ENCODE measurements around the gene PIEZO2. TPM values are rescaled to one million over a fixed set of nuclear protein-coding genes. Genes with fewer than 3 reads are reported as not detected.

Gene PIEZO2
- total RNA-seq, 1 donor from 2014 or later, result 134 TPM

DNA sequence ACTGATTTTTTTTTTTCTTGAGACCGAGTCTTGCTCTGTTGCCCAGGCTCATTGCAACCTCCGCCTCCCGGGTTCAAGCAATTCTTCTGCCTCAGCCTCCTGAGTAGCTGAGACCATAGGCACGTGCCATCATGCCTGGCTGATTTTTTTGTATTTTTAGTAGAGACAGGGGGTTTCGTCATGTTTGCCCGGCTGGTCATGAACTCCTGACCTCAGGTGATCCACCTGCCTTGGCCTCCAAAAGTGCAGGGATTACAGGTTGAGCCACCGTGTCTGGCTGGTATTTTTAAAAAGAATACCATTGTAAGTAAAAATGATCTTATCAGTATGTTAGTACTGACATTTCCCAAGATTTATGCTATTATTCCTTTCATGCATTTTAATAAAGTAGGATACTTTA, 105.7 kb downstream of the PIEZO2 start:
- no peak overlapping the region for H3K27ac Mint-ChIP-seq (ENCODE audit: unreplicated experiment)
- peaks cover 7% of the 10 kb centered on the region for H3K36me3 Mint-ChIP-seq (ENCODE audit: unreplicated experiment)
- H3K27me3 Mint-ChIP-seq (ENCODE audit: unreplicated experiment), result no peaks in the 10 kb centered on the region
- no peak for TF ChIP-seq CTCF (IDR thresholded peaks at IDR 0.05)
- H3K9me3 Mint-ChIP-seq (ENCODE audit: unreplicated experiment), result no peaks in the 10 kb centered on the region
- H3K4me3 Mint-ChIP-seq (ENCODE audit: unreplicated experiment), result no peak overlapping the region
- no peak for DNase-seq (ENCODE audit: extremely low spot score, unreplicated experiment)
- peaks cover 52% of the 10 kb centered on the region for H3K4me1 Mint-ChIP-seq (ENCODE audit: unreplicated experiment)

DNA sequence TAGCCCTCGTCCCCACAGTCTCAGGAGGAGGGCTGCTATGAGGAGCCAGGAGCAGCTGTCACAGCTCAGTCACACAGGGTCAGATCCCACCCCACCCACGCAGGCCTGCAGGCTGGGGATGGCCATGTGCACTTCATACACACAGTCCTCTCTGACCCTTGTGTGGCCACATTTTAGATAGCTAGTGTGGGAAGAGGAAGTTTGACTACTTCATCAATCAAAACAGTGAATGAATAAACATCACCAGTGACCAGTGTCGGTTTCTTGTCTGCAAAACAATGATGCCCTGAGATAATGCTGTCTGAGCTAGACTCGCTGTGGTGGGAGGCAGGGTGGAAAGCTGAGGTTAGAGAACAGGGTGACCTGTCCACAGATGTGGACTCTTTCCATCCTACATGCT, 107.1 kb downstream of the PIEZO2 start:
- no peak for TF ChIP-seq CTCF (IDR thresholded peaks at IDR 0.05)
- DNase-seq (ENCODE audit: extremely low spot score, unreplicated experiment), result no peak
- H3K36me3 Mint-ChIP-seq (ENCODE audit: unreplicated experiment), result peaks cover 7% of the 10 kb centered on the region
- no peaks in the 10 kb centered on the region for H3K9me3 Mint-ChIP-seq (ENCODE audit: unreplicated experiment)
- H3K27ac Mint-ChIP-seq (ENCODE audit: unreplicated experiment), result peak overlapping the region; percentile 81
- peaks cover 52% of the 10 kb centered on the region for H3K4me1 Mint-ChIP-seq (ENCODE audit: unreplicated experiment)
- H3K4me3 Mint-ChIP-seq (ENCODE audit: unreplicated experiment), result no peak overlapping the region
- no peaks in the 10 kb centered on the region for H3K27me3 Mint-ChIP-seq (ENCODE audit: unreplicated experiment)

- TF ChIP-seq CTCF (IDR thresholded peaks at IDR 0.05), result peak; percentile 83
- H3K9me3 Mint-ChIP-seq (ENCODE audit: unreplicated experiment), result no peaks in the 10 kb centered on the region
- H3K36me3 Mint-ChIP-seq (ENCODE audit: unreplicated experiment), result peaks cover 7% of the 10 kb centered on the region
- H3K4me1 Mint-ChIP-seq (ENCODE audit: unreplicated experiment), result peaks cover 45% of the 10 kb centered on the region
- DNase-seq (ENCODE audit: extremely low spot score, unreplicated experiment), result no peak
- peak overlapping the region; percentile 81 for H3K27ac Mint-ChIP-seq (ENCODE audit: unreplicated experiment)
- H3K27me3 Mint-ChIP-seq (ENCODE audit: unreplicated experiment), result no peaks in the 10 kb centered on the region
- H3K4me3 Mint-ChIP-seq (ENCODE audit: unreplicated experiment), result peak overlapping the region; percentile 24
Measured at GRCh38 chr18:11040823-11041656, 108.3 kb downstream of the PIEZO2 start.

DNA sequence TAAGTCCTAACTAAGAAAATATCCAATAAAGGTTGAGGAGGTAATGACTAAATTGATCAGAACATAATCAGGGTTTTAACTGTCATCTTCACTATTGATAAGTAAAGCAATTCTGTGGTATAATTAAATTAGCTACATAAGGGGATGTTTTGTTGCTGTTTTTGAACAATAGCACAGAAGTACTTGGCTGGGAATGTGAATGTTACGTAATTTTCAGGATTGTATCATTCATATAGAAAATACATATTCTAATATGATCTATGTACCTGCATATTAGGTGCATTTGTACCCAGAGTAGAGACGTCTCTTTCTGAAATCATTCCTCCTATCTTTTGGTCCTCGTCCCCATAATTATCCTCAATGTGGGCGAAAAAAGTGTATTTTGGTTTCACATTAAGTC, 109.0 kb downstream of the PIEZO2 start:
- Mint-ChIP-seq H3K27me3 (ENCODE audit: unreplicated experiment) (no peaks in the 10 kb centered on the region), H3K36me3 (ENCODE audit: unreplicated experiment) (peaks cover 5% of the 10 kb centered on the region), H3K4me1 (ENCODE audit: unreplicated experiment) (peaks cover 47% of the 10 kb centered on the region), H3K27ac (ENCODE audit: unreplicated experiment) (peak overlapping the region; percentile 14), H3K9me3 (ENCODE audit: unreplicated experiment) (no peaks in the 10 kb centered on the region), H3K4me3 (ENCODE audit: unreplicated experiment) (no peak overlapping the region)
- DNase-seq (ENCODE audit: extremely low spot score, unreplicated experiment), result no peak
- no peak for TF ChIP-seq CTCF (IDR thresholded peaks at IDR 0.05)

DNA sequence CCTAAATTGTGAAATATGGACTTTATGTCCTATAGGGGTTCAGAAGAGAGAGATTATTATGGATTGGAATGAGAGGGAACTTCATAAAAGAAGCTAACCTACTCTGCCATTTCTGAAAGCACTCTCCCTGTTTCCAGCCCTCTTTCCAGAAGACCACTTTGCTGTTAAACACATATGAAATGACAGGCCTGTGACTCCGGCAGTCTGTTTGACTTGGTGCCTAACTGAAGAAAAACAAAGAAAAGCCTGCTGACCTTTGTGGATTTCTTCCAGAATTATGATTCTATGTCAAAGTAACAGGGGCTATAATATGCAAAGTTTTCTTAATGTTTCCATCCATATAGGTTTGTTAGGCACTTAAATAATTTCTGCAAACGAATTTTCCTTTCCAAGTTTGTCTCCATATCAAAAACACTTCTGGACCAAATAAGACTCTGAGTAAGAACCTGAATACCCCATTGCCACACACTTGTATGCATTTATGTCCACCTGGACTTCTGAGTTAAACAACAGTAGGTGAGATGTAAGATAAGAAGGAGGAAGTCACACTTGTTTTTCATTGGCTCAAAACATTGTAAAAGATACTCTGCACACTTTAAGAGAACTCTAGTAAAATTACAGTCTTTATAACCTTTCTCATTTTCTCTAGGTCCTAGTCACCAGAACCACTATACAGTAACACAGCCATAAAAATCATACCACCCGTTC, 111.7 kb downstream of the PIEZO2 start:
- DNase-seq (ENCODE audit: extremely low spot score, unreplicated experiment), result no peak
- no peak overlapping the region for H3K27ac Mint-ChIP-seq (ENCODE audit: unreplicated experiment)
- no peaks in the 10 kb centered on the region for H3K9me3 Mint-ChIP-seq (ENCODE audit: unreplicated experiment)
- H3K4me3 Mint-ChIP-seq (ENCODE audit: unreplicated experiment), result no peak overlapping the region
- H3K27me3 Mint-ChIP-seq (ENCODE audit: unreplicated experiment), result no peaks in the 10 kb centered on the region
- peaks cover 4% of the 10 kb centered on the region for H3K36me3 Mint-ChIP-seq (ENCODE audit: unreplicated experiment)
- TF ChIP-seq CTCF (IDR thresholded peaks at IDR 0.05), result no peak
- peaks cover 53% of the 10 kb centered on the region for H3K4me1 Mint-ChIP-seq (ENCODE audit: unreplicated experiment)
